PC-3 (cell line): Measurements from ENCODE around the gene STAT4. TPM values are rescaled to one million over a fixed set of nuclear protein-coding genes. Genes with fewer than 3 reads are reported as not detected.

ENCODE experiments used
- ATAC-seq: fragments of 200-7000 bp; cut with Tn5 transposase; 2 replicates; pipeline ENCODE4 v1.9.1; 2020; ENCODE audit warnings: mild to moderate bottlenecking, moderate library complexity
- BruUV-seq: library from RNA; stranded (reverse); fragments of 400-500 nt; replicated peaks from 2 replicates; lab custom pipeline; 2021; lab: Mats Ljungman, UMichigan
- CTCF ChIA-PET: fragments of 300-600 bp; sonication (Branson Sonifier 250); formaldehyde crosslinking; loops from one replicate; lab custom pipeline; 2022; ENCODE audit warnings: antibody characterized with exemption; lab: Charles Lee
- POLR2A ChIA-PET: fragments of 300-600 bp; sonication (Branson Sonifier 250); formaldehyde crosslinking; loops from one replicate; lab custom pipeline; 2022; ENCODE audit warnings: antibody characterized with exemption; ENCODE audit not compliant: unreplicated experiment; lab: Charles Lee
- DNase-seq: peaks from one replicate; pipeline ENCODE4 v3.0.0-alpha.2; 2015
- H2AFZ ChIP-seq: fragments of 300-600 bp; sonication (generic); 2 replicates; pipeline ENCODE4 v1.6.0; 2016; ENCODE audit warnings: antibody characterized with exemption, low read length
- H3F3A ChIP-seq: fragments of 300-600 bp; sonication (generic); one replicate; pipeline ENCODE4 v1.6.0; 2017; ENCODE audit warnings: antibody characterized with exemption, low read length, control low read depth, mild to moderate bottlenecking; ENCODE audit not compliant: unreplicated experiment
- H3K27ac ChIP-seq: fragments of 300-600 bp; sonication (generic); 2 replicates; pipeline ENCODE4 v1.5.1; 2016; ENCODE audit warnings: mild to moderate bottlenecking, low read length
- H3K27me3 ChIP-seq: fragments of 300-600 bp; sonication (generic); 2 replicates; pipeline ENCODE4 v1.6.1; 2016; ENCODE audit warnings: low read length, mixed read lengths
- H3K36me3 ChIP-seq: fragments of 300-600 bp; sonication (generic); 2 replicates; pipeline ENCODE4 v1.6.1; 2016; ENCODE audit warnings: low read depth, mixed run types, low read length, mixed read lengths
- H3K4me1 ChIP-seq: fragments of 300-600 bp; sonication (generic); 2 replicates; pipeline ENCODE4 v1.5.1; 2016; ENCODE audit warnings: low read length; ENCODE audit not compliant: insufficient read depth
- H3K4me2 ChIP-seq: fragments of 300-600 bp; sonication (generic); 2 replicates; pipeline ENCODE4 v1.6.0; 2016; ENCODE audit warnings: low read length
- H3K4me3 ChIP-seq: fragments of 300-600 bp; sonication (generic); 2 replicates; pipeline ENCODE4 v1.5.1; 2016; ENCODE audit warnings: mild to moderate bottlenecking, low read length, mixed read lengths
- H3K79me2 ChIP-seq: fragments of 300-600 bp; sonication (generic); 2 replicates; pipeline ENCODE4 v1.6.1; 2017; ENCODE audit warnings: low read length, mixed read lengths
- H3K9ac ChIP-seq: fragments of 300-600 bp; sonication (generic); 2 replicates; pipeline ENCODE4 v1.6.0; 2016; ENCODE audit warnings: mild to moderate bottlenecking, low read length
- H3K9me2 ChIP-seq: fragments of 300-600 bp; sonication (generic); replicated peaks from 2 replicates; pipeline ENCODE4 v1.6.1; 2016; ENCODE audit warnings: mixed run types, low read length, mixed read lengths
- H3K9me3 ChIP-seq: fragments of 300-600 bp; sonication (generic); 2 replicates; pipeline ENCODE4 v1.6.1; 2016; ENCODE audit warnings: low read length, mixed read lengths
- H4K20me1 ChIP-seq: fragments of 300-600 bp; sonication (generic); 2 replicates; pipeline ENCODE4 v1.6.1; 2016; ENCODE audit warnings: low read length, mixed read lengths
- CTCF ChIP-seq: fragments of 300-600 bp; sonication (generic); conservative IDR thresholded peaks from 2 replicates; pipeline ENCODE4 v1.5.1; 2017; ENCODE audit warnings: antibody characterized with exemption, low read depth, mild to moderate bottlenecking, low read length
- EZH2 ChIP-seq: fragments of 300-600 bp; sonication (generic); IDR thresholded peaks from one replicate; pipeline ENCODE4 v1.6.1; 2017; ENCODE audit warnings: antibody characterized with exemption, mild to moderate bottlenecking, low read length; ENCODE audit not compliant: unreplicated experiment
- EZH2phosphoT487 ChIP-seq: fragments of 300-600 bp; sonication (generic); IDR thresholded peaks from 2 replicates; pipeline ENCODE4 v1.6.1; 2018; ENCODE audit warnings: mild to moderate bottlenecking, antibody characterized with exemption, low read length, borderline replicate concordance
- intact Hi-C: fragments of 100-400 bp; cut with micrococcal nuclease; formaldehyde crosslinking; loops from 2 replicates; pipeline ENCODE4 v1.9.0; 2023
- total RNA-seq: library from RNA; depleted of rRNA; stranded (reverse); fragments of >200 nt; gene quantifications from 2 replicates; pipeline ENCODE4 v1.2.3, GENCODE V29; 2014

STAT4 gene
- total RNA-seq, 1 experiment from 2014 or later: 1.6 TPM

DNA sequence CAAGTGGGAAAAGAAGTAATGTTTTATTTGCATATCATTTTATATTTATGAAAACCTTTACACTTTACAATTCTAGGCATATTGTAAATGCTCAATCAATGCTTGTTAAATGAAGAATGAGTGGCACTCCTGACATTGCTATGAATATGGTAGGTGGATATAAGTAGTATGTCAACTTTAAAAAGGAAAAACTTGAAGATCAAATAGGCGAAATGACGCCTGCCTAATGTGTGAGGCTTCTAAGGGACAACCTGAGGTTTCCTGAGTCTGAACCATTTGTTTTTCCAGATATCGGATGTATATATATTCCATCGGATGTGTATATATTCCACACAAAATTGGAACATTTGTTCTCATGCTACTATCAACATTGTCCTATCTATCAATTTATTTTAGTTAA lies 1.4 kb downstream of the STAT4 start:
- DNase-seq: no peak
- no TSS peak for BruUV-seq
- Histone ChIP-seq H2AFZ (no peak overlapping the region), H3K27me3 (no peaks in the 10 kb centered on the region), H3K9me2 (no peaks in the 10 kb centered on the region), H3K9me3 (no peaks in the 10 kb centered on the region), H3K79me2 (no peaks in the 10 kb centered on the region), H4K20me1 (no peaks in the 10 kb centered on the region), H3K27ac (no peak overlapping the region), H3K4me2 (no peak overlapping the region), H3K36me3 (no peaks in the 10 kb centered on the region), H3K4me3 (no peak overlapping the region), H3K9ac (no peak overlapping the region), H3F3A (no peaks in the 10 kb centered on the region), H3K4me1 (peaks cover 5% of the 10 kb centered on the region; the same call in 1 of the 2 replicates)
- intact Hi-C loops: no loop called here
- POLR2A ChIA-PET: no interaction called here
- ATAC-seq: no peak
- no peak for TF ChIP-seq EZH2
- no peak for TF ChIP-seq EZH2phosphoT487
- no peak for TF ChIP-seq CTCF
- CTCF ChIA-PET: no interaction called here

- peaks cover 5% of the 10 kb centered on the region; the same call in 1 of the 2 replicates for H3K4me1 ChIP-seq
- H3F3A ChIP-seq: no peaks in the 10 kb centered on the region
- H2AFZ ChIP-seq: no peak overlapping the region
- H3K4me2 ChIP-seq: no peak overlapping the region
- H3K4me3 ChIP-seq: no peak overlapping the region
- H3K27me3 ChIP-seq: no peaks in the 10 kb centered on the region
- H3K9ac ChIP-seq: no peak overlapping the region
- intact Hi-C loops: no loop called here
- no peaks in the 10 kb centered on the region for H3K9me2 ChIP-seq
- H3K27ac ChIP-seq: no peak overlapping the region
- DNase-seq (no peak), ATAC-seq (no peak)
- H3K36me3 ChIP-seq: no peaks in the 10 kb centered on the region
- TF ChIP-seq CTCF: no peak
- no peak for TF ChIP-seq EZH2
- no peak for TF ChIP-seq EZH2phosphoT487
- BruUV-seq: no TSS peak
- POLR2A ChIA-PET: no interaction called here
- H4K20me1 ChIP-seq: no peaks in the 10 kb centered on the region
- H3K79me2 ChIP-seq: no peaks in the 10 kb centered on the region
- no peaks in the 10 kb centered on the region for H3K9me3 ChIP-seq
- CTCF ChIA-PET: no interaction called here
Measured at GRCh38 chr2:191148791-191149190, 2.0 kb downstream of the STAT4 start.

DNA sequence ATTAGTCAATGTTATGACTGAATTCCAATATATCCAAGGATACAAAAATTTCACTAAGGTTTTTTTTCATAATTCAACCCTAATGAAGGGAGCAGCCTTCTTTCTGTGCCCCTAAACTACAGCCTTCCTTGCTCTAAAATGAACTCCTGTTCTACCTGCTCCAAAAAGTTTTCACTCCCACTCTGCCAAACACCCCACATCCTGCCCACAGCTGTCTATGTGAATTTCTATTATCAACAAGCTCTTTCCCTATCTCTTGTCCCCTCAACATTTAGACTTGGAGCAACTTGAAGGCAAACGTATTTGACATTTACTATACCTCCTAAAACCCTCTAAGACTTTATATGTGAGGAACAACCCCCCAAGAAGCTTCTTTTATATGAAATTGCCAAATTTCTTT lies 2.5 kb downstream of the STAT4 start:
- no peak for DNase-seq
- Histone ChIP-seq H3K9me2 (no peaks in the 10 kb centered on the region), H3K27me3 (no peaks in the 10 kb centered on the region), H3K9me3 (no peaks in the 10 kb centered on the region), H3F3A (no peaks in the 10 kb centered on the region), H3K4me2 (no peak overlapping the region), H4K20me1 (no peaks in the 10 kb centered on the region), H2AFZ (no peak overlapping the region), H3K36me3 (no peaks in the 10 kb centered on the region), H3K9ac (no peak overlapping the region), H3K4me3 (no peak overlapping the region), H3K4me1 (peaks cover 5% of the 10 kb centered on the region; the same call in 1 of the 2 replicates), H3K27ac (no peak overlapping the region), H3K79me2 (no peaks in the 10 kb centered on the region)
- no TSS peak for BruUV-seq
- ChIA-PET CTCF (no interaction called here), POLR2A (no interaction called here)
- ATAC-seq: no peak
- intact Hi-C loops: no loop called here
- TF ChIP-seq EZH2phosphoT487: no peak
- no peak for TF ChIP-seq CTCF
- no peak for TF ChIP-seq EZH2
